Activated naive CD4-positive, alpha-beta T cell treated with anti-CD3 and anti-CD28 coated beads for 36 hours (primary cell): ENCODE results near the gene ANKH. TPM values are rescaled to one million over a fixed set of nuclear protein-coding genes. Genes with fewer than 3 reads are reported as not detected.
A peak's percentile ranks its signal among the peaks of the same experiment; 100 is the strongest.

Experiments used
- CTCF ChIA-PET: fragments of 350-600 bp; sonication (Branson Sonifier 250); formaldehyde crosslinking; loops from one replicate; lab custom pipeline; 2021; ENCODE audit warnings: antibody characterized with exemption; lab: Charles Lee
- DNase-seq: peaks from one replicate; pipeline ENCODE4 v3.0.0-alpha.2; 2020
- H3K27ac Mint-ChIP-seq: one replicate; pipeline ENCODE4 v1.8.0; 2021; ENCODE audit warnings: mild to moderate bottlenecking, mixed read lengths
- H3K27me3 Mint-ChIP-seq: one replicate; pipeline ENCODE4 v1.8.0; 2021; ENCODE audit warnings: low read depth, mixed read lengths
- H3K36me3 Mint-ChIP-seq: one replicate; pipeline ENCODE4 v1.8.0; 2021; ENCODE audit warnings: low read depth, mixed read lengths
- H3K4me1 Mint-ChIP-seq: one replicate; pipeline ENCODE4 v1.8.0; 2021; ENCODE audit warnings: low read depth, mixed read lengths
- H3K4me3 Mint-ChIP-seq: one replicate; pipeline ENCODE4 v1.8.0; 2021; ENCODE audit warnings: mild to moderate bottlenecking, moderate library complexity, mixed read lengths
- H3K9me3 Mint-ChIP-seq: one replicate; pipeline ENCODE4 v1.8.0; 2021; ENCODE audit warnings: mixed read lengths
- intact Hi-C: fragments of 100-400 bp; cut with micrococcal nuclease; formaldehyde crosslinking; loops from one replicate; pipeline ENCODE4 v1.15.1; 2023
- total RNA-seq, 2 experiments: library from RNA; stranded (reverse); gene quantifications; one replicate each; pipeline ENCODE4 v1.2.3, GENCODE V29; 2021

Gene ANKH
- total RNA-seq, 2 experiments from 2014 or later: 92.0 to 93.5 TPM

GRCh38 chr5:14757850-14758249 lies 113.7 kb downstream of the ANKH start:
- H3K27me3 Mint-ChIP-seq: no peaks in the 10 kb centered on the region
- H3K4me3 Mint-ChIP-seq: no peak overlapping the region
- intact Hi-C loops: no loop called here
- no peaks in the 10 kb centered on the region for H3K9me3 Mint-ChIP-seq
- no peak overlapping the region for H3K27ac Mint-ChIP-seq
- no peaks in the 10 kb centered on the region for H3K4me1 Mint-ChIP-seq
- CTCF ChIA-PET: interaction anchor here (0.6 to 1.6 kb wide), 3 partner anchors 10 to 87 kb away, joined by 3 to 5 read pairs (median 4); no protein-coding TSS in a partner anchor
- DNase-seq: no peak
- H3K36me3 Mint-ChIP-seq: peaks cover 16% of the 10 kb centered on the region

- Mint-ChIP-seq H3K9me3 (no peaks in the 10 kb centered on the region), H3K4me1 (no peaks in the 10 kb centered on the region), H3K4me3 (no peak overlapping the region), H3K27ac (no peak overlapping the region), H3K27me3 (no peaks in the 10 kb centered on the region), H3K36me3 (peaks cover 18% of the 10 kb centered on the region)
- intact Hi-C loops: no loop called here
- DNase-seq: no peak
- CTCF ChIA-PET: no interaction called here
These were observed 115.1 kb downstream of the ANKH start for GRCh38 chr5:14756478-14756877.

- H3K27me3 Mint-ChIP-seq: no peaks in the 10 kb centered on the region
- no peak for DNase-seq
- no peak overlapping the region for H3K4me3 Mint-ChIP-seq
- CTCF ChIA-PET: no interaction called here
- no peaks in the 10 kb centered on the region for H3K9me3 Mint-ChIP-seq
- peaks cover 22% of the 10 kb centered on the region for H3K36me3 Mint-ChIP-seq
- intact Hi-C loops: no loop called here
- no peaks in the 10 kb centered on the region for H3K4me1 Mint-ChIP-seq
- H3K27ac Mint-ChIP-seq: no peak overlapping the region
These were observed 117.6 kb downstream of the ANKH start for GRCh38 chr5:14753947-14754346.

- intact Hi-C loops: no loop called here
- Mint-ChIP-seq H3K27ac (no peak overlapping the region), H3K4me3 (no peak overlapping the region), H3K9me3 (no peaks in the 10 kb centered on the region), H3K4me1 (no peaks in the 10 kb centered on the region), H3K36me3 (peaks cover 25% of the 10 kb centered on the region), H3K27me3 (no peaks in the 10 kb centered on the region)
- CTCF ChIA-PET: no interaction called here
- DNase-seq: no peak
These were observed 118.3 kb downstream of the ANKH start for GRCh38 chr5:14753292-14753691.

GRCh38 chr5:14752497-14753071 lies 119.0 kb downstream of the ANKH start:
- Mint-ChIP-seq H3K36me3 (peaks cover 26% of the 10 kb centered on the region), H3K4me3 (no peak overlapping the region), H3K9me3 (no peaks in the 10 kb centered on the region), H3K27me3 (no peaks in the 10 kb centered on the region), H3K27ac (no peak overlapping the region), H3K4me1 (no peaks in the 10 kb centered on the region)
- intact Hi-C loops: no loop called here
- no peak for DNase-seq
- CTCF ChIA-PET: no interaction called here

- intact Hi-C loops: no loop called here
- CTCF ChIA-PET: no interaction called here
- Mint-ChIP-seq H3K27ac (no peak overlapping the region), H3K4me3 (no peak overlapping the region), H3K9me3 (no peaks in the 10 kb centered on the region), H3K36me3 (peaks cover 28% of the 10 kb centered on the region), H3K27me3 (no peaks in the 10 kb centered on the region), H3K4me1 (peaks cover 2% of the 10 kb centered on the region)
- no peak for DNase-seq
These were observed 120.9 kb downstream of the ANKH start for GRCh38 chr5:14750712-14751111.

- no peak overlapping the region for H3K27ac Mint-ChIP-seq
- CTCF ChIA-PET: interaction anchor here (0.9 kb wide), 1 partner anchor 208 kb away, joined by 3 read pairs; no protein-coding TSS in a partner anchor
- no peak for DNase-seq
- H3K27me3 Mint-ChIP-seq: no peaks in the 10 kb centered on the region
- intact Hi-C loops: no loop called here
- H3K4me1 Mint-ChIP-seq: peaks cover 4% of the 10 kb centered on the region
- no peaks in the 10 kb centered on the region for H3K9me3 Mint-ChIP-seq
- H3K36me3 Mint-ChIP-seq: peaks cover 28% of the 10 kb centered on the region
- no peak overlapping the region for H3K4me3 Mint-ChIP-seq
These were observed 121.9 kb downstream of the ANKH start for GRCh38 chr5:14749579-14750101.

- CTCF ChIA-PET: interaction anchor here (0.7 to 1.1 kb wide), 4 partner anchors 21 to 236 kb away, joined by 3 read pairs; no protein-coding TSS in a partner anchor
- H3K27me3 Mint-ChIP-seq: no peaks in the 10 kb centered on the region
- peaks cover 27% of the 10 kb centered on the region for H3K36me3 Mint-ChIP-seq
These were observed 123.2 kb downstream of the ANKH start for GRCh38 chr5:14748180-14748900.

GRCh38 chr5:14745753-14746152 lies 125.8 kb downstream of the ANKH start:
- Mint-ChIP-seq H3K36me3 (peaks cover 25% of the 10 kb centered on the region), H3K4me3 (no peak overlapping the region)

More at GRCh38 chr5:14748180-14748900, 123.2 kb downstream of the ANKH start:
- H3K9me3 Mint-ChIP-seq: no peaks in the 10 kb centered on the region
- no peak overlapping the region for H3K27ac Mint-ChIP-seq
- peaks cover 8% of the 10 kb centered on the region for H3K4me1 Mint-ChIP-seq
- DNase-seq: no peak
- H3K4me3 Mint-ChIP-seq: no peak overlapping the region
- intact Hi-C loops: no loop called here

GRCh38 chr5:14745188-14745563 lies 126.4 kb downstream of the ANKH start:
- H3K9me3 Mint-ChIP-seq: no peaks in the 10 kb centered on the region
- CTCF ChIA-PET: interaction anchor here (2.4 kb wide), 1 partner anchor 258 kb away, joined by 9 read pairs; no protein-coding TSS in a partner anchor
- H3K36me3 Mint-ChIP-seq: peaks cover 25% of the 10 kb centered on the region
- no peaks in the 10 kb centered on the region for H3K27me3 Mint-ChIP-seq
- no peak for DNase-seq
- intact Hi-C loops: no loop called here
- no peak overlapping the region for H3K4me3 Mint-ChIP-seq
- H3K4me1 Mint-ChIP-seq: peaks cover 16% of the 10 kb centered on the region
- H3K27ac Mint-ChIP-seq: no peak overlapping the region

More at GRCh38 chr5:14745753-14746152, 125.8 kb downstream of the ANKH start:
- no peaks in the 10 kb centered on the region for H3K27me3 Mint-ChIP-seq
- peaks cover 16% of the 10 kb centered on the region for H3K4me1 Mint-ChIP-seq
- DNase-seq: peak; percentile 43
- H3K27ac Mint-ChIP-seq: no peak overlapping the region
- intact Hi-C loops: no loop called here
- CTCF ChIA-PET: interaction anchor here (0.7 to 2.4 kb wide), 2 partner anchors 19 to 258 kb away, joined by 3 to 9 read pairs; no protein-coding TSS in a partner anchor
- H3K9me3 Mint-ChIP-seq: no peaks in the 10 kb centered on the region

- no peaks in the 10 kb centered on the region for H3K9me3 Mint-ChIP-seq
- no peak for DNase-seq
- no peaks in the 10 kb centered on the region for H3K27me3 Mint-ChIP-seq
- intact Hi-C loops: no loop called here
- H3K4me1 Mint-ChIP-seq: peaks cover 16% of the 10 kb centered on the region
- peaks cover 25% of the 10 kb centered on the region for H3K36me3 Mint-ChIP-seq
- H3K4me3 Mint-ChIP-seq: no peak overlapping the region
- H3K27ac Mint-ChIP-seq: no peak overlapping the region
- CTCF ChIA-PET: interaction anchor here (0.6 to 2.4 kb wide), 3 partner anchors 13 to 259 kb away, joined by 3 to 9 read pairs (median 3); no protein-coding TSS in a partner anchor
These were observed 127.0 kb downstream of the ANKH start for GRCh38 chr5:14744296-14745187.
